Esophagus muscularis mucosa (tissue), 4 donors: ENCODE results near the gene MED26. TPM values are rescaled to one million over a fixed set of nuclear protein-coding genes. Genes with fewer than 3 reads are reported as not detected.

Source experiments
- DNase-seq: peaks from one replicate; pipeline ENCODE4 v3.0.0-alpha.2; 2017; ENCODE audit errors: extremely low spot score
- H3K27ac ChIP-seq, 4 donors: fragments of 200-600 bp; sonication (generic); replicated peaks in 1 of 4; 1 replicate in 3 of 4; 2 replicates in 1 of 4; pipeline ENCODE4 v1.5.1; 2016 to 2019; ENCODE audit warnings: mild to moderate bottlenecking in 1 of 4
- H3K27me3 ChIP-seq, 4 donors: fragments of 200-600 bp; sonication (generic); one replicate each; pipeline versions ENCODE4 v1.5.1 to v1.6.0; 2016 to 2019
- H3K36me3 ChIP-seq, 4 donors: fragments of 200-600 bp; sonication (generic); one replicate each; pipeline ENCODE4 v1.5.1; 2016 to 2019
- H3K4me1 ChIP-seq, 4 donors: fragments of 200-600 bp; sonication (generic); one replicate each; pipeline ENCODE4 v1.5.1; 2016 to 2019
- H3K4me3 ChIP-seq, 4 donors: fragments of 200-600 bp; sonication (generic); 1 replicate in 2 of 4; 2 replicates in 2 of 4; pipeline ENCODE4 v1.5.1; 2016 to 2019; ENCODE audit warnings: mild to moderate bottlenecking in 4 of 4, moderate library complexity in 1 of 4
- H3K9me3 ChIP-seq, 4 donors: fragments of 200-600 bp; sonication (generic); 1 replicate in 3 of 4; 2 replicates in 1 of 4; pipeline ENCODE4 v1.5.1; 2016 to 2019
- CTCF ChIP-seq, 3 experiments: fragments of 200-600 bp in 2 of 3; fragments of 450-650 bp in 1 of 3; sonication (generic) in 2 of 3; IDR thresholded peaks; one replicate each; pipeline ENCODE4 v1.5.1; 2017 to 2019; ENCODE audit warnings: antibody characterized with exemption in 3 of 3, mild to moderate bottlenecking in 2 of 3, moderate library complexity in 1 of 3
- EP300 ChIP-seq: sonication (generic); formaldehyde crosslinking; IDR thresholded peaks from one replicate; pipeline ENCODE4 v1.6.1; 2017; ENCODE audit warnings: antibody characterized with exemption
- POLR2A ChIP-seq: fragments of 450-650 bp; IDR thresholded peaks from one replicate; pipeline ENCODE4 v1.6.1; 2017; ENCODE audit warnings: antibody characterized with exemption, moderate library complexity, mild to moderate bottlenecking, low read depth
- POLR2AphosphoS5 ChIP-seq, 2 donors: sonication (generic); formaldehyde crosslinking; IDR thresholded peaks; one replicate each; pipeline ENCODE4 v1.6.1; 2017; ENCODE audit warnings: antibody characterized with exemption in 2 of 2
- WGBS: methylation state at CpG from one replicate; pipeline ENCODE4 v1.1.5; 2018; 5-methylcytosine and 5-hydroxymethylcytosine counted together
- intact Hi-C: fragments of 100-400 bp; cut with DNase I; formaldehyde crosslinking; loops from one replicate; pipeline ENCODE4 v1.15.1; 2023
- total RNA-seq, 4 donors: library from RNA; depleted of rRNA; stranded (reverse); fragments of >200 nt; gene quantifications; one replicate each; pipeline versions ENCODE4 v1.1.0 to v1.2.1, GENCODE V29; 2016

Gene MED26
- total RNA-seq, 4 donors from 2014 or later = 4.2 to 11.7 (median 8.8) TPM

DNA sequence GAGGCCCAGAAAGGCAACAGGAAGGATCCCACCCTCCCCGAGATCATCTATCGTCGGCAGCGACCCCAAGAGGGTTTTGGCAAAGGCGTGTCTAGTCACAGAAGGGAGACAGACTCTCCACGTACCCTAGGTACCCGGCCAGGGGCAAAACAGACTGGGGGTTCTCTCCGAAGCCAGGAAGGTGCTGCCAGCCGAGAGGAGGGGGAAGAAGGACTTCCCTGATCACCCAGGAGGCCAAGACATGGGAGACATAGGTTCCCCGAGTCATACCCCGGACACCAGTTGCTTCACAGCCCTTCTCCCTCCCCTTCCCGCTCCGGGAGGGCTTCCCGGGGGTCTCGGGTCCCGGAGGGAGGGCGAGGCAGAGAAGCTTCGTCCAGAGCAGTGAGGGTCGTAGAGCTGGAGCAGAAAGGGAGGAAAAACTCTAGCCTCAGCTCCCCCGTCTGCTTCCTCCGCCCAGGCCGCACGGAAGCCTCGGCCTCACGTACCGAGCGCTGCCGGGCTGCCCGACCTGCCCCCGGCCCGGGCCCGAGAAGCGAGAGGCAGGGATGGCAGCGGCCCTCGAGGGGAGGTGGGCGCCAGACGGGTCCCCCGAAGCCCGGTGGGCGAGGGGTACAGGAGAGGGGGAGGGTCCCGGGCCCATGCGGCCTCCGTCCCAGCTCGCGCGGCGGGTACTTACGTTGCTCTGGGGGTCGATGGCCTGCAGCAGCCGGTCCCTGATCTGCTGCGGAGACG lies 644 bp downstream of the MED26 start:
- under 1% methylated on average over 38 of the region's 52 CpGs for WGBS
- TF ChIP-seq EP300 (no peak), POLR2AphosphoS5 (IDR thresholded peaks at IDR 0.05) (no peak), POLR2A (no peak), CTCF (IDR thresholded peaks at IDR 0.05) (no peak)
- no peak for DNase-seq
- Histone ChIP-seq H3K36me3 (peaks cover 8 to 44% (median 25%) of the 10 kb centered on the region in 4 donors), H3K9me3 (no peaks in the 10 kb centered on the region), H3K27me3 (no peaks in the 10 kb centered on the region), H3K4me1 (peaks cover 38 to 64% (median 57%) of the 10 kb centered on the region in 4 donors), H3K27ac (peak overlapping the region; percentile 84 to 98 (median 92)), H3K4me3 (peak overlapping the region; percentile 78 to 99 (median 95))
- intact Hi-C loops = loop anchor here (5.0 kb wide), 1 partner anchor 55 kb away; the partner anchor contains the start of gene SLC35E1

- Histone ChIP-seq H3K27ac (peak overlapping the region; percentile 84 to 98 (median 92)), H3K4me3 (peak overlapping the region; percentile 78 to 99 (median 95)), H3K9me3 (no peaks in the 10 kb centered on the region), H3K36me3 (peaks cover 8 to 40% (median 24%) of the 10 kb centered on the region in 4 donors), H3K4me1 (peaks cover 43 to 70% (median 62%) of the 10 kb centered on the region in 4 donors), H3K27me3 (no peaks in the 10 kb centered on the region)
- 1% methylated on average over 9 of the region's 12 CpGs for WGBS
- intact Hi-C loops = loop anchor here (5.0 kb wide), 1 partner anchor 54 kb away; the partner anchor contains the start of gene SLC35E1
- TF ChIP-seq CTCF (IDR thresholded peaks at IDR 0.05) (no peak), POLR2AphosphoS5 (IDR thresholded peaks at IDR 0.05) (no peak), POLR2A (no peak), EP300 (no peak)
- DNase-seq = no peak
These were observed 1.2 kb downstream of the MED26 start for GRCh38 chr19:16626796-16627192.

GRCh38 chr19:16625163-16625958 lies 2.6 kb downstream of the MED26 start:
- TF ChIP-seq POLR2AphosphoS5 (IDR thresholded peaks at IDR 0.05) (no peak), CTCF (IDR thresholded peaks at IDR 0.05) (no peak), EP300 (no peak), POLR2A (no peak)
- Histone ChIP-seq H3K4me3 (no peak overlapping the region), H3K36me3 (peaks cover 0 to 27% (median 13%) of the 10 kb centered on the region in 4 donors), H3K4me1 (peaks cover 52 to 84% (median 76%) of the 10 kb centered on the region in 4 donors), H3K27ac (peak overlapping the region in 2 of 4 donors; percentile 14 to 98), H3K9me3 (no peaks in the 10 kb centered on the region), H3K27me3 (no peaks in the 10 kb centered on the region)
- WGBS = 80% methylated on average over 16 of the region's 16 CpGs
- DNase-seq = no peak
- intact Hi-C loops = loop anchor here (5.0 kb wide), 1 partner anchor 53 kb away; the partner anchor contains the start of gene SLC35E1

- Histone ChIP-seq H3K9me3 (no peaks in the 10 kb centered on the region), H3K27ac (no peak overlapping the region), H3K36me3 (peaks cover 0 to 22% (median 11%) of the 10 kb centered on the region in 4 donors), H3K4me1 (peaks cover 55 to 84% (median 78%) of the 10 kb centered on the region in 4 donors), H3K27me3 (no peaks in the 10 kb centered on the region), H3K4me3 (no peak overlapping the region)
- TF ChIP-seq EP300 (no peak), CTCF (IDR thresholded peaks at IDR 0.05) (no peak), POLR2AphosphoS5 (IDR thresholded peaks at IDR 0.05) (no peak), POLR2A (no peak)
- WGBS = 77% methylated on average over 9 of the region's 10 CpGs
- DNase-seq = no peak
- intact Hi-C loops = no loop called here
These were observed 3.8 kb downstream of the MED26 start for GRCh38 chr19:16624236-16624635.
